OCI-M1 (cell line): ENCODE data around the gene GDPD5.

Experiments
- DNase-seq: peaks from one replicate; lab custom pipeline; 2025; lab: John Stamatoyannopoulos, UW

Gene GDPD5

GRCh38 chr11:75534259-75535069 is 8.7 kb upstream of the GDPD5 start:
- peak; percentile 100 for DNase-seq

GRCh38 chr11:75533896-75534258 is 8.1 kb upstream of the GDPD5 start:
- no peak for DNase-seq

- DNase-seq = peak; percentile 99
These were observed 6.7 kb upstream of the GDPD5 start for GRCh38 chr11:75532200-75533048.

GRCh38 chr11:75531325-75531724 is 5.6 kb upstream of the GDPD5 start:
- no peak for DNase-seq

DNA sequence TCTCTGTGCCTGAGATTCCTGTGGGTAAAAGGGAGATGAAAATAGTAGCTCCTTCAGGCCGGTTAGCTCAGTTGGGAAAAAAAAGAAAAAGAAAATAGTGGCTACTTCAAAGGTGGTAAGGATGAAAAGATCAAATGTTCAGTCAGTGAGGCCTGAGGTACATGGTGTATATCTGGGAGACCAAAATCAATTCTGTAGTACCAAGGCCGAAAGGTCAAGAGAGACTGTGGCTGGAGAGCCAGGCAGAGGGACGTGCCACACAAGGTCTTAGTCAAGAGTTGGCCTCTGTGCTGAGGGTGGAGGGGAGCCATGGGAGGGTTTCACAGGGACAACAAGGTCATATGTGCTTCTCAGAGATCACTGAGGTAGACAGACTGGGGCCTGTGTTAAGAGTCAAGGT is 4.8 kb upstream of the GDPD5 start:
- no peak for DNase-seq

GRCh38 chr11:75527938-75528735 is 2.4 kb upstream of the GDPD5 start:
- no peak for DNase-seq

GRCh38 chr11:75527130-75527529 is 1.4 kb upstream of the GDPD5 start:
- DNase-seq = no peak

DNA sequence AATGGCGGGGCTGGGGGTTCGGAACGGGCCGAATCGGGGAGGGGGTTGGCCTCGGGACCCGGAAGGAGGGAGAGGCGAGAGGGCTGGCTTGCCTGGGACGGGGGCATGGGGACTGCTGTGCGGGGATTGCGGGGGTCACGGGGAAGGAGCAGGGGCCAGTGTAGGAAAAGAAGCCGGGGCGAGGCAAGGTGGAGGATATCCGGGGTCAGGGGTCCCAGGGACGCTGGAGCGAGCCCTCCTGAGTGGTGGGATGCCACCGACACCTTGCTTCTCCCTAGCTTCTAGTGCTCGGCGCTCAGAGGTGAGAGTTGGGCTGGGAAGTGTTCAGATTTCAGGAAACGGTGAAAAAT is 426 bp upstream of the GDPD5 start:
- DNase-seq = peak; percentile 77

GRCh38 chr11:75524665-75525432 is 892 bp downstream of the GDPD5 start:
- no peak for DNase-seq

DNA sequence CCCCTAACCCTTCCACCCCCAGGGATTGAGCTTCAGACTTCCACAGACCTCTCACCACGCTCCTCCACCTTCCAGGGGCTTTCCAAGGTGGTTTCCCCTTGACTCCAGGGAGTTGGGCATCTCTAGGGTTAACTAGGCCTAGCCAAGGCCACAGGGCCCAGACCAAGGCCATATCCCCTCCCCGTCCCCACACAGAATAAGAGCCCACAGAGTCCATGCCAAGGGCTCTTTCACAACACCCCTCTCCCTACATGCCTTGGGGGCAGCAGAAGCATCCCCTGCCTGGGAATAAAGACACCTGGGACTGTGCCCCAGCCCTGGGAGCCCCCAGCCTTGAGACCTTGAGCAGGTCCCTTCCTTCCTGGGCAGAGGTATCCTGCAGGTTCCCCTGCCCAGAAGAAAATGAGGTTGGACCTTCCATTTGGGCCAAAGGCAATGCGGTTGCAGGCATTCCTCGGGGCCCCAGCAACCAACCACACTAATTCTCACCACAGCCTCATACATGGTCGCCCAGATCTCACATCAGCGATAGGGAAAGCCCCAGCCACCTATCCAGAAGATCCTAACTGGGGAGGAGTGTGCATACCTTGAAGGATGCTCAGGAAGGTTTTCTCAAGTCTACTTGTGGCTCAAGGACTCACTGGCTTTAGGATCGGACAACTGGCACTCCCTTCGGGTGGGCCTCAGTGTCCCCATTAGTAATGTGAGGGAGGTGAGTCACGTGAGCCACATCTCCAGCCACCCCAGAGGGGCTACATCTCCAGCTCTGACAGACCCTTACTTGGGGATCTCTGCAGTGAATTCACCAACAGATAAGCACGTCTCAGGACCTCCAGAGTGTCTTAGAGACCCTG is 1.7 kb downstream of the GDPD5 start:
- DNase-seq = no peak

DNA sequence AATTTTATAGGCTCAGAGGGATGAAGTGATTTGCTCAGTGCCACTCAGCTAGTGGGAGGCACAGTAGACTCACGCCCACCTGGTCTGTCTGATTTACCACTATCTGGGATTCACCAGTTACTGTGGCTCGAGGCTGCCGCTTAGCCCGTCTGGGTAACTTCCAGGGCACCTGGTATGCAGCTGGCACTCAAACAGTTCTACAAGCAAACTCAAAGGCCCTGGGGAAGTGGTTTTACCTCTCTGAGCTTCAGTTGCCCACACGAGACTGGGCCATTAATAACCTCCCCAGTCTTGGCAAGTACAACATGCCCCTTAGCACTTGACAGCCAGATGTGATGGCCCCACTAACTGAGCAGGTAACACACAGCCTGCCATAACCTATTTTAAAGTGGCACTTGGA is 2.6 kb downstream of the GDPD5 start:
- no peak for DNase-seq

DNA sequence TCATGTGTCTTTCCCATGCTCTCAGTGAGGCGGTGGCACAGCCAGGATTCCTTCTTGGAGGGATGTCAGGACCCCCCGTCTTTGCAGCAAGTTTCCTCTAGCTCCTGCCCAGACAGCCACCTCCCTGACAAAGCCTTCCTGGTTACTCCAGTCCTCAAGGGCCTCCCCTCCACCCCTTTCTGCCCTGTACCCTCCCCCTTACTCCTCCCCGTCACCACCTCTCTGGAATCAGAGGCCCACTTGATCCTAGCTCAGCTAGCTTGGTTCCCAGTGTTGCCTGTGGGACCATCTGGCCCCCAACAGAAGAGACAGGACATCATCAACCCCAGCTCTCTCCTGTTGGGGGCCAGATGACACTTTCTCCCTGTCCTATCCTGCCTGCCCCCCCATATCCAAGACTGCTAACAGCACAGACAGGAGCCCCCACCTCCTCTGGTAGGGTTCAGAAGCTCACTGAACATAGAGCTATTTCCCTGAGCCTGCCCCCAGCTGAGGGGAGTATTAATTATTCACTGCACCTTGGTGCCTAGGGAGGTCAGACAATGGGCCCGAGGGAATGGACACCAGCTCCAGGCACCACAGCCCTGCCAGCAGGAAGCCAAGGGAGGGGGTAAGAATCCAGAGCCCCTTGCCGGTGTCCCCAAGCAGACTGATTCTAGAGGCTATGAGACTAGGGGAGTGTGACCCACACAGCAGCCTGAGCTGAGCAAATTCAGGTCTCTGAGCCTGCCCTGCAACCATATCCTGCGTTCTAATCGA is 3.3 kb downstream of the GDPD5 start:
- no peak for DNase-seq

DNA sequence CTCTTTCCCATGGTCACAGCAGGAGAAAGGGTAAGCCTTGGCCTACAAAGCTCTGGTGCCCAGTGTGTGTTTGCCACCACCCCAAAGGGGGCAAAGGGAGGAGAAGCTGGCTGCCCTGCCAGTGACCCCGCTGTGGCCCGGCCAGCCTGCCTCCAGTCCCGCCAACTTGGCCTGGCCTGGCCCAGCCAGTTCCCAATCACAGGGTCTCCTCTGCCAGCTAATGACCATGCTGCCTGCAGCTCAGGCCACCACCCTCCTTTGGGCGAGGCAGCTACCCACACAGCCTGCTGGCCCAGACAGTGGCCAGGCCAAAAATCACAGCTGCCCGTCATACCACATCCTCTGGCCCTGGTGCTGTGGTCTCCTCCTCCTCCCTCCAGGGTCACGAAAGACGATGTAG is 5.1 kb downstream of the GDPD5 start:
- DNase-seq = no peak

GRCh38 chr11:75518771-75519653 is 6.7 kb downstream of the GDPD5 start:
- no peak for DNase-seq

DNA sequence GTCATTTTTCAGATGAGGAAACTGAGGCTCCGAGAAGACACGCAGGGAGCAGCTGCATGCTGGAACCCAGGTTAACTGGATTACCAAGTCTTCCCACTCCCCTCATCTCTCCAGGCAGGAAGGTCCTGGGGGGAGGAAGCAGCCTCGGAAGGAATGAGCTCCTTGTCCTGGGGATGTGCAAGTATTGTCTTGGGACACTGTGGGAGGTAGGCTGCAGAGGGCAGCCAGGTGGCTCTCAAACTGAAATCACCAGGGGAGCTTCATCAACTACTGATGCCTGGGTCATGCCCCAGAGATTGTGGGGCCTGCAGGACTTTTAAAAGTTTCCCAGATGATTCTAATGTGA is 7.6 kb downstream of the GDPD5 start:
- DNase-seq = no peak

GRCh38 chr11:75516886-75517285 is 8.9 kb downstream of the GDPD5 start:
- peak; percentile 89 for DNase-seq

- DNase-seq = no peak
These were observed 9.6 kb downstream of the GDPD5 start for GRCh38 chr11:75516140-75516539.

- DNase-seq = no peak
These were observed 11.1 kb downstream of the GDPD5 start for GRCh38 chr11:75514596-75514995.

GRCh38 chr11:75513250-75513649 is 12.5 kb downstream of the GDPD5 start:
- no peak for DNase-seq
